Measurements from ENCODE around the gene PXT1. TPM values are rescaled to one million over a fixed set of nuclear protein-coding genes. Genes with fewer than 3 reads are reported as not detected.

Gene PXT1
- total RNA-seq, 2 donors from 2014 or later: not detected

- TF ChIP-seq CTCF (IDR thresholded peaks at IDR 0.05): no peak
Observed at GRCh38 chr6:36469946-36470345, 27.3 kb upstream of the PXT1 start.

GRCh38 chr6:36469148-36469661 lies 26.6 kb upstream of the PXT1 start:
- Histone ChIP-seq H3K36me3 (no peaks in the 10 kb centered on the region), H3K4me1 (ENCODE audit: control insufficient read depth in 1 of 2, low read depth in 2 of 2) (no peaks in the 10 kb centered on the region), H3K27me3 (replicated peaks; ENCODE audit: insufficient read depth) (no peaks in the 10 kb centered on the region), H3K27ac (no peak overlapping the region), H3K4me3 (no peak overlapping the region), H3K9me3 (no peaks in the 10 kb centered on the region)
- ATAC-seq (ENCODE audit: insufficient number of reproducible peaks, low FRiP score, low read depth) (no peak), DNase-seq (ENCODE audit: low spot score) (no peak)
- no peak for TF ChIP-seq CTCF (IDR thresholded peaks at IDR 0.05)

More at GRCh38 chr6:36469946-36470345, 27.3 kb upstream of the PXT1 start:
- no peak overlapping the region for H3K27ac ChIP-seq
- DNase-seq (ENCODE audit: low spot score) (no peak), ATAC-seq (ENCODE audit: insufficient number of reproducible peaks, low FRiP score, low read depth) (no peak)
- no peaks in the 10 kb centered on the region for H3K4me1 ChIP-seq (ENCODE audit: control insufficient read depth in 1 of 2, low read depth in 2 of 2)
- no peaks in the 10 kb centered on the region for H3K9me3 ChIP-seq
- H3K27me3 ChIP-seq (replicated peaks; ENCODE audit: insufficient read depth): no peaks in the 10 kb centered on the region
- no peak overlapping the region for H3K4me3 ChIP-seq
- H3K36me3 ChIP-seq: no peaks in the 10 kb centered on the region

- Histone ChIP-seq H3K4me1 (ENCODE audit: control insufficient read depth in 1 of 2, low read depth in 2 of 2) (no peaks in the 10 kb centered on the region), H3K9me3 (no peaks in the 10 kb centered on the region), H3K27me3 (replicated peaks; ENCODE audit: insufficient read depth) (no peaks in the 10 kb centered on the region), H3K36me3 (no peaks in the 10 kb centered on the region), H3K27ac (no peak overlapping the region), H3K4me3 (no peak overlapping the region)
- no peak for ATAC-seq (ENCODE audit: insufficient number of reproducible peaks, low FRiP score, low read depth)
- TF ChIP-seq CTCF (IDR thresholded peaks at IDR 0.05): no peak
- no peak for DNase-seq (ENCODE audit: low spot score)
Observed at GRCh38 chr6:36467625-36468024, 25.0 kb upstream of the PXT1 start.

GRCh38 chr6:36464233-36464632 lies 21.6 kb upstream of the PXT1 start:
- Histone ChIP-seq H3K27me3 (replicated peaks; ENCODE audit: insufficient read depth) (no peaks in the 10 kb centered on the region), H3K4me3 (no peak overlapping the region), H3K4me1 (ENCODE audit: control insufficient read depth in 1 of 2, low read depth in 2 of 2) (peaks cover 3 to 5% of the 10 kb centered on the region in 2 donors), H3K27ac (no peak overlapping the region), H3K36me3 (peaks cover 3% of the 10 kb centered on the region), H3K9me3 (no peaks in the 10 kb centered on the region)
- DNase-seq (ENCODE audit: low spot score) (no peak), ATAC-seq (ENCODE audit: insufficient number of reproducible peaks, low FRiP score, low read depth) (no peak)
- TF ChIP-seq CTCF (IDR thresholded peaks at IDR 0.05): no peak

GRCh38 chr6:36463676-36464075 lies 21.0 kb upstream of the PXT1 start:
- TF ChIP-seq CTCF (IDR thresholded peaks at IDR 0.05): no peak
- Histone ChIP-seq H3K9me3 (no peaks in the 10 kb centered on the region), H3K27me3 (replicated peaks; ENCODE audit: insufficient read depth) (no peaks in the 10 kb centered on the region), H3K4me1 (ENCODE audit: control insufficient read depth in 1 of 2, low read depth in 2 of 2) (peaks cover 3 to 5% of the 10 kb centered on the region in 2 donors), H3K4me3 (no peak overlapping the region), H3K27ac (no peak overlapping the region), H3K36me3 (peaks cover 3% of the 10 kb centered on the region)
- no peak for ATAC-seq (ENCODE audit: insufficient number of reproducible peaks, low FRiP score, low read depth)
- DNase-seq (ENCODE audit: low spot score): no peak

All from thoracic aorta (tissue), 2 donors.